Measurements from ENCODE around the gene IGSF9B. TPM values are rescaled to one million over a fixed set of nuclear protein-coding genes. Genes with fewer than 3 reads are reported as not detected.
A peak's percentile ranks its signal among the peaks of the same experiment; 100 is the strongest.

IGSF9B gene
- total RNA-seq, 3 donors from 2014 or later, result 18.7 to 22.3 (median 22.1) TPM

DNA sequence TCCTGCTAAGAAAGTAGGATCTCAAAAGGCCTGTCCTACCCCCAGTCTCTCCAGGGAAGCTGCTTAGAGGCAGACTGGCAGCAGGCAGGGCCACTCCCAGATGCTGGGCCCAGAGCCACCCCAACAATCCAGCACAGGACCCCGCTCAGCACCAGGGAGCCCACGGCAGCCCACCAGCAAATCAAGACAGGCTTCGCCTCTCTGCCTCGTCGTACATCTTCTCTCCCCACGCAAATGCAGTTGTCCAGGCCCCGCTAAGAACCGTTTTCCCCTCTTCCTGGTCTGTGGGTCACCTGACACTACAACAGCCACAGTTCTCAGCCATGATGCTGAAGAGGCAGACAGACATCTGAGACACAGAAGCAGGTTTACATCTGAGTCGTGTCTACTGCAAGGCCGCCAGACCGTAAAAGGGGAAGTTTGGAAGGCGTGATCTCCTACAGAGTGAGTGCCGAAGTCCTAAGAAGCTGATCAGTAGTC, 51.1 kb downstream of the IGSF9B start:
- H3K36me3 Mint-ChIP-seq (ENCODE audit: insufficient read depth), result peaks cover 14% of the 10 kb centered on the region
- H3K4me3 Mint-ChIP-seq, result no peak overlapping the region
- no peaks in the 10 kb centered on the region for H3K4me1 Mint-ChIP-seq (ENCODE audit: low read depth)
- ATAC-seq, result no peak
- DNase-seq, result no peak
- H3K9me3 Mint-ChIP-seq, result no peaks in the 10 kb centered on the region
- no peaks in the 10 kb centered on the region for H3K27me3 Mint-ChIP-seq (ENCODE audit: low read depth)

DNA sequence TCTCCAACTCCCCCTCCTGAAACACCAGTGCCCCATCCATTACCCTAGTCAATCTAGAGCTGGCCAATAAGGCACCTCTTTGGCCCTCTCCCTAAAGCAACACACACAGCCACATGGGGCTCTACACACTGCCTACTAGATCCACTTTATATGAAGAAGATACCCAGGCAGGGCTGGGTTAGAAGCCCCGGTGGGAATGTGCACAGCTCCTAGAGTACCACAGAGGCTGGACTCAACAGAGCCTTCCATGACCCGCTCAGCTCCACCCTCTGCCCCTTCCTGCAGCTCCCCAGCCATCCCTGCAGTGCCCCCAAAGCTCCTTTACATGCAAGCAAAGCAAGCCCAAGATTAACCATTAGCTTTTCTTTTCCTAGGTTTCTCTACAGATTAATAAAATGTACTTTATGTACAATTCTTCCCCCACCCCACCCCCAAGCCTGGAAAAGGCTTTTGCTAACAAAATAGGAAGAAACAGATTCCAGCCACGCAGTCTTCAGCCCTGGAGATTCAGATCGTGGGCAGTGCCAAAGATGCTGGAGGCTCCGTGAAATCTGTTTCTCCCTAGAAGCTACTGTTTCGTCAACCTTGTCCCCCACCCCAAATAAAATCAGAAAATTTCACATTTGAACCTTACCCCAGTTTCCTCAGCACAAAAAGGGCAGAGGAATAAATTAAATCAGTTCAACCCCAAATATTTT, 51.8 kb downstream of the IGSF9B start:
- no peak overlapping the region for H3K4me3 Mint-ChIP-seq
- DNase-seq (no peak), ATAC-seq (no peak)
- no peaks in the 10 kb centered on the region for H3K27me3 Mint-ChIP-seq (ENCODE audit: low read depth)
- H3K36me3 Mint-ChIP-seq (ENCODE audit: insufficient read depth), result peaks cover 10% of the 10 kb centered on the region
- no peaks in the 10 kb centered on the region for H3K9me3 Mint-ChIP-seq
- no peaks in the 10 kb centered on the region for H3K4me1 Mint-ChIP-seq (ENCODE audit: low read depth)

DNA sequence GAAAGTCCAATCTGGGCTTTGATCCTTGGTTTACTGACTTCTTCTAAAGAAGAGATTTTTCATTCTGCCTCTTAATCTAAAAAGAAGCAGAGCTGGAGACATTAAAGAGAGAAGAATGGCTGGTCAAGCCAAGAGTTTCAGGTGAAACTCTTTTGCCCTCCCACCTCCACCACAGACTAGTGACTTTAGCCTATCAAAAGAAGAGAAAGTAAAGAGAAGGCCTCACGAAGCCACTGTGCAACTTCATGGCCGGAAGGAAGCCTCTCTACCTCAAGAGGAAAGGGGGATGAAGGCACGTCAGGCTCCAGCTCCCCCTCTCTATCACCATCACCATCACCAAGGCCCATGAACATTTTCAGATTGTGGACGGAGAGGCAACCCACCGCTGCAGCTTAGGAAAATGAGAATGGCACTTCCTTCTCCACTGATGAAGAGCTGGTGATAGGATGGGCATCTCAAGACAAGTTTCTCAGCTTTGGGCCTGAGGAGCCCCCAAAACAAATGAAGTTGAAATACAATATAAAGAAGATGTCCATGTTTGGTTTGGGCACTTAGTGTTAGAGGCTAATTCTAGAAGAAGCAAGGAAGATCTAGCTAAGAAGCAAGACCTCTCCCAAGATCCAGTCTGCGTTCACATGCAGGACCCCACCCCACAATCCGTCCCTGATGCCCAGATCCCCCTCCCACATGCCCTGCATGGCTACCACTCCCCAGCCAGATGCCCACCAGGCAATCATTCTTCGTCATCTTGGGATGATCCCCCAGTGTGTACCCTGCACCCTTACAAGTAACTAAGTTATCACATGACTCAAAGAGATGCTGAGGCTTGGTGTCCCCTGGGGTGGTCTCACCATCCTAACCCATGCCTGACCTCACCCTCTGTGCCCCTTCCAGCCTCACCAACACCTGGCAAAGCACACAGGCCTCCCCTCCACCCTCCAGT, 52.6 kb downstream of the IGSF9B start:
- no peaks in the 10 kb centered on the region for H3K9me3 Mint-ChIP-seq
- no peak overlapping the region for H3K4me3 Mint-ChIP-seq
- ATAC-seq, result no peak
- H3K27me3 Mint-ChIP-seq (ENCODE audit: low read depth), result no peaks in the 10 kb centered on the region
- H3K36me3 Mint-ChIP-seq (ENCODE audit: insufficient read depth), result peaks cover 6% of the 10 kb centered on the region
- DNase-seq, result no peak
- no peaks in the 10 kb centered on the region for H3K4me1 Mint-ChIP-seq (ENCODE audit: low read depth)

DNA sequence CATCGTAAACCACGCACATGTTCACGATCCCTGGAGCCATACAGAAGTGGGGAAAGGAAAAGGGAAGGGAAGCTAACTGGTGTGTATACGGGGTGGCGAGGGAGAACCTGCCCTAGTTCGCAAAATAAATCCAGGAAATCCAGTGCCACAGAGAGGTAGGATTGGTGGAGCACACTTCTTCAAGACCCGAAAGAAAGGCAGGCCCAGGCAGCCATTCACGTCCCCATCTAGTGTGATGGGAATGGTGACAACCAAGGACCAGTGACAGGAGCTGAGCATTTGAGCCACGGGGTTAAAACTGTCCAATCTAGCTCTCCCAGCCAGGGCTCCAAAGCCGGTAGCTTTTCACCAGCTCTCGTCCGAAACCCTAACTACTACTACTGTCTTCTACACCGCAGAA, 53.7 kb downstream of the IGSF9B start:
- no peak overlapping the region for H3K4me3 Mint-ChIP-seq
- no peak for DNase-seq
- H3K27me3 Mint-ChIP-seq (ENCODE audit: low read depth), result no peaks in the 10 kb centered on the region
- no peaks in the 10 kb centered on the region for H3K9me3 Mint-ChIP-seq
- H3K4me1 Mint-ChIP-seq (ENCODE audit: low read depth), result no peaks in the 10 kb centered on the region
- ATAC-seq, result no peak
- peaks cover 9% of the 10 kb centered on the region for H3K36me3 Mint-ChIP-seq (ENCODE audit: insufficient read depth)

DNA sequence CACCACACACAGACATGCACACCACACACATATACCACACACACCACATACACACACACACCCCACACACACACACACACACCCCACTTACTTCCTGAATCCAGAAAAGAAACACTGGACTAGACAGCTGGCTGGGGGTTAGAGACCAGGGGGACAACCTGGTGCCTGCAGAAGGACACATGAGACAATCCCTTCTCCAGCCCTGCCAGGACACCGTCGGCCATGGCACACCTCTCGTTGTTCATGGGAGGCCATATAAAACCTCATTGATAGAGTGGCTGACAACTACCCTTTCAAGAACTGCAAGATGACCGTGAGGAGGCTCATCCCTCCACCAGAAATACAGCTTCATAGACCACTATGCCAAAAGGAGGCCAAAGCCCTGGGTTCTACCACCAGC, 54.3 kb downstream of the IGSF9B start:
- DNase-seq (no peak), ATAC-seq (no peak)
- Mint-ChIP-seq H3K27me3 (ENCODE audit: low read depth) (no peaks in the 10 kb centered on the region), H3K9me3 (no peaks in the 10 kb centered on the region), H3K4me1 (ENCODE audit: low read depth) (no peaks in the 10 kb centered on the region), H3K4me3 (no peak overlapping the region), H3K36me3 (ENCODE audit: insufficient read depth) (peaks cover 14% of the 10 kb centered on the region)

DNA sequence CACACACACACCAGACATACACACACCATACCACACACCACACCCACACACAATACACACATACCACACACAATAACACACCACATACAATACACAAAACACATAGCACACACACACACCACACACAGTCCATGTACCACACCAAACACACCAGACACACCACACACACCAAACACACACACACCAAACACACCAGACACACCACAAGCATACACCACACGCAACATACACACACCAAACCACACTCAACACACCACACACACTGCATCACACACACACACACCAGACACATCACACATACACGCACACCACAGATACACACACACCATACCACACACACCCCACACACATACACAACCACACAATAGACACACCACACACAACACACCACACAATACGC, 54.8 kb downstream of the IGSF9B start:
- no peak for ATAC-seq
- Mint-ChIP-seq H3K4me1 (ENCODE audit: low read depth) (no peaks in the 10 kb centered on the region), H3K9me3 (no peaks in the 10 kb centered on the region), H3K4me3 (no peak overlapping the region), H3K36me3 (ENCODE audit: insufficient read depth) (peaks cover 14% of the 10 kb centered on the region), H3K27me3 (ENCODE audit: low read depth) (no peaks in the 10 kb centered on the region)
- DNase-seq, result no peak

DNA sequence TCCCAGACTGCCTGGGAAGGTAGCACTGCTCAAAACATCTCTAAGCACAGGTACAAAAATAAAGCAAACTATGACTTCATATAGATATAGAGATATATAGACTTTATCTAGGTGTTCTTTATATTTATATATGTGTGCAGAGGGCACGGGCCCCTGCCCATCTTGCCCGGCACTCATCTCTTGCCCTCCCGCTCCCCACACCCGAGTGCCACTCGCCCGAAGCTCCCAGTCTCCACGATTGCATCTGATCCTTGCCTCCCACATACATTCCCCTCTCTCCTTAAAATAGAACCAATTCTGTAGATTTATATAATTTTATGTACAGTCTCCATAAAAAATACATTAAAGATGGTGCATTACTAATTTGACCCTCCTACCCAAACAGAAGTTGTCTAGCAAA, 55.5 kb downstream of the IGSF9B start:
- H3K27me3 Mint-ChIP-seq (ENCODE audit: low read depth), result no peaks in the 10 kb centered on the region
- no peaks in the 10 kb centered on the region for H3K9me3 Mint-ChIP-seq
- ATAC-seq (no peak), DNase-seq (no peak)
- H3K4me1 Mint-ChIP-seq (ENCODE audit: low read depth), result no peaks in the 10 kb centered on the region
- peaks cover 14% of the 10 kb centered on the region for H3K36me3 Mint-ChIP-seq (ENCODE audit: insufficient read depth)
- no peak overlapping the region for H3K4me3 Mint-ChIP-seq

DNA sequence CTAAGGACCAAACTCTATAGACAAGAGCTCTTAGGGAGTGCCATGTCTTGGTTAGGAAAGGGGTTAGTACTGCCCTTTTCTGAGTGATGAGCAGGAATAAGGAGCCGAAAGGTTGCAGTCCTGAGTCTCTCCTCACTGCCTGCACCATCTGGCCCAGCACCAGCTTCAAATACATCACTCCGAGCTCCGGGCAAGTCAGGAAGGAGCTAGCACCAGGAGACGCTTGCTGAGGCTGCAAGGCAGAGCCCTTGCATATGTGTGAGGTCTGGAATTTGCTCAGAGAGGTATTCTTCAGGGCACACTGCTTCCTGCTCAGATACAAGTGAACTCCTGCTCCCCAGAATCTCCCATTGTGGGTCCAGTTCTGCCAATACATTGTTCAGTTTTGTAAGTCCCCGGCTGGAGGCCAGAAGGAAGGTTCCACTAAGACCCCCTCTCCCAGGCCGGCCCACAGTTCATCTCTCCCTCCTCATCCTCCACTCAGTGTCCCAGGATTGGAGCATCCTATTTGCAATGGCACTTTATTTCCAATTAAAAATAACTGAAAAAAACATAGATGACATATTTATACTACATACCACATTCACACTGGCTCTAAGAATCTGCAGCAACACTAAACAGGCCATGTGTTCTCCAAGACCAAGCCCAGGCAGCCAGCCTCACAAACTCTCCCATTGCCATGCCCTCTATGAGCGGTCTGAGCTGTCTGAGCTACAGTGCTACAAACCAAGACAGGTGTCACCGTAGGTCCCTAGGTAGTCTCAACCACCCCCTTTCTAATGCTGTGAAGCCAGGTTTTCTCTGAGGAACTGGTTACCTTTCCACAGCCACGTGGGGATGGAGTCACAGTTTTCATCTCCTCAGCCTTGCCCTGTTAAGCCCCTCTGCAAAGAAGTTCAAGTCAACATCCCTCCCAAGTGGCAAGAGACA, 56.3 kb downstream of the IGSF9B start:
- ATAC-seq (no peak), DNase-seq (no peak)
- no peaks in the 10 kb centered on the region for H3K9me3 Mint-ChIP-seq
- no peaks in the 10 kb centered on the region for H3K27me3 Mint-ChIP-seq (ENCODE audit: low read depth)
- H3K36me3 Mint-ChIP-seq (ENCODE audit: insufficient read depth), result peaks cover 10% of the 10 kb centered on the region
- no peak overlapping the region for H3K4me3 Mint-ChIP-seq
- no peaks in the 10 kb centered on the region for H3K4me1 Mint-ChIP-seq (ENCODE audit: low read depth)

DNA sequence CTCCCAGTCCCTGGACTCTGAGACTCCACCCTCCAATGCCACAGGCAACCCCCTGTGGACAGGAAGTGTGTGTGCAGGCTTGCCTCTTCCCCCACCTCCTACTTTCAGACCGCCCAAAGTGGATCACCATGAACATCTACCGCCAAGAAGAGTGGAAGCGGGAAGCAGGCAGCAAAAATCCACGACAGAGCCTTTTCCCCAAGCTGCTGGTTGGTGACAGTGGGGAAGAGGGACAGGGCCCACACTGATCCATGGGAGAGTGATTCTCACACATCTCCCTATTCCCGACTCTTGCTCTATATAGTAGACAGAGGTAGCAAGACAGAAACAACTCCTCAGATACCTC, 58.0 kb downstream of the IGSF9B start:
- H3K4me3 Mint-ChIP-seq, result no peak overlapping the region
- ATAC-seq, result no peak
- no peak for DNase-seq

DNA sequence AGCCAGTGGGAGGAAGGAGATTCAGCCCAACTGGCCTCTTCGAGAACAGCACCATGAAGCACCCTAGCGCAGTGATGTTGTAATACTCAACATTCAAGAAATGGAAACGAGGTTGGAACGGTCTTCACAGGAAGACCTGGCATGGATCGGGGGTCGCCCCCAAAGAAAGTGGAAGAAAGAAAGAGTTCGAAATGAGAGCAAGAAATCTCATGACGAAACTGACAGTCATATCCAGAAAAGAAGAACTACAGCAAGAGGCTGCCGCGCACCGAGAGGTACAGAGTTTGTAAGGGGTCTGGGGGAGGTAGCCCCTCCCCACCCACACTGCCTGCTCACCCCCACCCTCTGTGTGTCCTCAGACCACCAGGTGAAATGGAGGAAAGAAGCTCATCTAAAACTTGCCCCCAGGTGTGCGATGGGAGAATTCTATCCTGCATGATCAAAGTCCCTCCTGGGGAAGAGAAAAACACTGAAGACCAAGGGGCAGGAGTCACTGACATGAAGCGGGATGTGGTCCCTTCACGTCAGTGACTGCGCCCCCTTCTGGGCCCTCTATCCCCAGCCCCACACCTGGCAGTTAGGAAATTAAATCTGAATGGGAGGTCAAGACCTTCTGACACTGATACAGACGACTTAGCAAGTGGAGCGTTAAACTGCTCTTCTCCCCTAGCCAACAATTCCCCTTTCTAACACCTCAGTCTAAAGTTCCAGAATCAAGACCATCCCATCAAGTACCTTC, 58.6 kb downstream of the IGSF9B start:
- no peaks in the 10 kb centered on the region for H3K4me1 Mint-ChIP-seq (ENCODE audit: low read depth)
- no peak overlapping the region for H3K4me3 Mint-ChIP-seq
- no peaks in the 10 kb centered on the region for H3K9me3 Mint-ChIP-seq
- H3K36me3 Mint-ChIP-seq (ENCODE audit: insufficient read depth), result peaks cover 8% of the 10 kb centered on the region
- ATAC-seq (no peak), DNase-seq (no peak)
- no peaks in the 10 kb centered on the region for H3K27me3 Mint-ChIP-seq (ENCODE audit: low read depth)

More for the DNA sequence above, 58.0 kb downstream of the IGSF9B start:
- no peaks in the 10 kb centered on the region for H3K9me3 Mint-ChIP-seq
- no peaks in the 10 kb centered on the region for H3K4me1 Mint-ChIP-seq (ENCODE audit: low read depth)
- no peaks in the 10 kb centered on the region for H3K27me3 Mint-ChIP-seq (ENCODE audit: low read depth)
- H3K36me3 Mint-ChIP-seq (ENCODE audit: insufficient read depth), result peaks cover 8% of the 10 kb centered on the region

DNA sequence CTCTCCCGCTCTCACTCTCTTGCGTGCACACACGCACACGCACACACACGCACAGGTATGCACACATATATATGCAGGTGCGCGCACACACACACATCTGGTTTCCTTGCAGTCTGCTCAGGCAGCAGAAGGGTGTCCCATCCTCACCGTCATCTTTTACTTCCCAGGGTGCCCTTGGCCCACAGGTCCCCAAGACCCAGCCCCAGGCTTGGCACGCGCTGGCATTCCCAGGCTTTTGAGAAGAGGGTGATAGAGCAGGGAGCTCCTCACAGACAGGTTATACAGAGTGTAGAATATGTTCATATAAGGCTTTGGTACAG, 59.5 kb downstream of the IGSF9B start:
- Mint-ChIP-seq H3K4me3 (no peak overlapping the region), H3K4me1 (ENCODE audit: low read depth) (no peaks in the 10 kb centered on the region), H3K27me3 (ENCODE audit: low read depth) (peaks cover 2% of the 10 kb centered on the region), H3K9me3 (no peaks in the 10 kb centered on the region), H3K36me3 (ENCODE audit: insufficient read depth) (peaks cover 8% of the 10 kb centered on the region)
- ATAC-seq (no peak), DNase-seq (no peak)

DNA sequence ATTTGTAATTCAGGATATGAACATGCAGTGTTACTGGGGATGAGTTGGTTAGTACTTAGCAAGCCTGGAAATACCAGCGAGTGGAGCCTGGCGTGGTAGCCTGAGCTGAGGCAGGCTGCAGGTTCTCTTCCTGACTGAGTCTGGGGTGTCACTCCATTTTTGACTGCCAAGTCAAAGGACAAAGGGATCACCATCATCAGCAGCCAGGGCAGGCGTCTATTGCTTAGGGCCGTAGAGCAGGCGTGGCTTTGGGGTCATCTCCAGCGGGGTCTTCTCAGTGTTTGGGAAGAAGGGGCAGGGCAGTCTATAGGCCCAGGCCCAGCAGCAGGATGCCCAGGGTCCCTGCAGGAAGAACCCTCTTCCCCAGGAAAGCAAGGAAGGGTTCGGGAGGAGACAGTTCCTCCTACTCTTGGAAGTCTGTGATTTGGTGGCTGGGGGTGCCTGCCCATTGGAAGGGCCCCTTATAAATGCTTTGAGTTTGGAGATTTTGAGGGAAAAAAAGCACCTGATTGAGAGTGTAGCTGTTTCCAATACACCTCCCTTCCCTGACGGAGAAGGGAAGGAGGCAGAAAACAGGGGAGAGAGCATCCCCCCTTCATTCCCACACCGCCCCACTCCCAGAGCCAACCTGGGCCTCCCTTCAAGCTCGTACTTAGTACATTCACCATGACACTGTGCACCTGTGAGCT, 60.0 kb downstream of the IGSF9B start:
- peaks cover 8% of the 10 kb centered on the region for H3K36me3 Mint-ChIP-seq (ENCODE audit: insufficient read depth)
- no peak overlapping the region for H3K4me3 Mint-ChIP-seq
- DNase-seq, result no peak
- ATAC-seq, result no peak
- H3K27me3 Mint-ChIP-seq (ENCODE audit: low read depth), result peaks cover 2% of the 10 kb centered on the region
- H3K4me1 Mint-ChIP-seq (ENCODE audit: low read depth), result no peaks in the 10 kb centered on the region
- no peaks in the 10 kb centered on the region for H3K9me3 Mint-ChIP-seq

DNA sequence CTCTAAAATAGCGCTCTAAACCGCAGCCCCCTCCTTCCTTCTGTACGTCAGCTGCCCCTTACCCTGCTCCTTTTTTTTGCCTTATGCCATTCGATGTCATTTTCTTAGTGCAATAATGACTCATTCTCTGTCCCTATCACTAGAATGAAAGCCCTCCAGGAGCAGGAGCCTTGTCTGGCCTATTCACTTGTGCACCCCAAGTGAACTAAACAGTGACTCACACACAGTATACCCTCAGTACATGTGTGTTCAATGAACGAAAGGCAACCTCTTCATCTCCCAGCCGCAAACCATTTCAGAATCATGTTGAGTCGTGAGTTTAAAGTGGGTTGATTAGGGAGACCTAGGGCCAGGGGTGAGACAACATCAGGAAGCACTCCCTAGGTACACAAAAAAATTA, 60.7 kb downstream of the IGSF9B start:
- H3K4me3 Mint-ChIP-seq, result no peak overlapping the region
- no peak for DNase-seq
- H3K36me3 Mint-ChIP-seq (ENCODE audit: insufficient read depth), result peaks cover 8% of the 10 kb centered on the region
- H3K27me3 Mint-ChIP-seq (ENCODE audit: low read depth), result peaks cover 2% of the 10 kb centered on the region
- no peaks in the 10 kb centered on the region for H3K4me1 Mint-ChIP-seq (ENCODE audit: low read depth)
- ATAC-seq, result peak in 1 of 2 donors; percentile 32
- H3K9me3 Mint-ChIP-seq, result no peaks in the 10 kb centered on the region
